Activated gamma-delta T cell treated with anti-CD3 and anti-CD28 coated beads, Interleukin-2, amount 50 U/mL, for 16 hours (primary cell): Measurements from ENCODE around the gene CD2AP.

Experiments used
- DNase-seq: peaks from one replicate; pipeline ENCODE4 v3.0.0-alpha.2; 2020; ENCODE audit warnings: low read depth

The CD2AP gene

DNA sequence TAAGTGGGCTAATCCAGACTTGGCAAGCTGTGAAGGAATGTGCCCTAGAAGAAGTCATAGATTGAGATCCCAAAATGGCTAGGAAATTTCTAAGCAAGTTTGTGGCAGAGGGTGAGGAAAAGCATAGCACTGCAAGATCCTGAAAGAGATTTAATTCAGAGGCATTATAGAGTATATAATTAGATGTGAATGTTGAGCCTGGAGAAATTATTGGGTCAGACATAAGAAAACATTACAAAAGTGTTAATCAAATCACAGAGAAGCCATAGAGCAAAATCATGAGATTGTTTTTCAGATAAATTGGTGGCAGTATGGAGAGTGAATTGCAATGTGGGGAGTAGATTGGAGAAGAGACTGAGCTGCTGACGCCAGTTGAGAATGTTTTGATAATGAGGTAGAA is 90.0 kb downstream of the CD2AP start:
- no peak for DNase-seq

- DNase-seq: no peak
These were observed 93.9 kb downstream of the CD2AP start for GRCh38 chr6:47571488-47571887.

- DNase-seq: no peak
These were observed 95.5 kb downstream of the CD2AP start for GRCh38 chr6:47573109-47573508.

DNA sequence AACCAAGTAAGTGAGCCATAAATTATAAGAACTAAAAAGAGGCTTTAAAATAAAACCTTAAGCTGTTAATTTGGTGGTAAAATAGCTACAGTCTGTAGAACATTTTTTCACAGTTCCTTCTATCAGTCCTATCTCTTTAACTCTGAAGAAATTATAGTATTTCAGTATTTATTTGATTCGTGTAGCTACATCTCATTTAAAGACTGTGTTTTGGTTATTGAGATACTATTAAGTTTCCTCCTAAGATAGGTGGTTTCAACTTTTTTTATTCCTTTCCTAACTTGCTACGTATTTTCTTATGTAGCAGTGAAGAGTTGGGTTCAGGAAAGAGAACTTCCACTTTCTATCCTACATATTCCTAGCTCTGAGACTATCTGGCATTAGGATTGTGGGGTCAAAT is 97.2 kb downstream of the CD2AP start:
- DNase-seq: no peak

- no peak for DNase-seq
These were observed 101.5 kb downstream of the CD2AP start for GRCh38 chr6:47579040-47579439.

DNA sequence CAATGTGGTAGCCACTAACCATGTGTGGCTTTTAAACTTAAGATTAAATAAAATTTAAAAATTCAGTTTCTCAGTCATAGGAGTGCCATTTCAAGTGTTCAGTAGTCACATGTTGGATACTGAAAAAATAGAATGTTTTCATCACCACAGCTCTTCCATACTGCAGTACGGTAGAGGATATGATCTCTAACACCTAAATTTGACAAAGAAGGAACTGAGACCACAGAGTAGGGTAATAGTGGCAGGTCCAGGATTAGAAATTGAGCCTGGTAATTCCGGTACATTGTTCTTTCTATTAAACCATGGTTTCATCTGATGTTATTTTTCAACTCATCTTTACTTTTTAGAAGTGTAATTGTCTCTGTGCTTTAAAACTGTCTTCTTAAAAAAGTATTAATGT is 104.0 kb downstream of the CD2AP start:
- no peak for DNase-seq

GRCh38 chr6:47587493-47587892 is 109.9 kb downstream of the CD2AP start:
- no peak for DNase-seq

- DNase-seq: no peak
These were observed 114.7 kb downstream of the CD2AP start for GRCh38 chr6:47592131-47592840.

DNA sequence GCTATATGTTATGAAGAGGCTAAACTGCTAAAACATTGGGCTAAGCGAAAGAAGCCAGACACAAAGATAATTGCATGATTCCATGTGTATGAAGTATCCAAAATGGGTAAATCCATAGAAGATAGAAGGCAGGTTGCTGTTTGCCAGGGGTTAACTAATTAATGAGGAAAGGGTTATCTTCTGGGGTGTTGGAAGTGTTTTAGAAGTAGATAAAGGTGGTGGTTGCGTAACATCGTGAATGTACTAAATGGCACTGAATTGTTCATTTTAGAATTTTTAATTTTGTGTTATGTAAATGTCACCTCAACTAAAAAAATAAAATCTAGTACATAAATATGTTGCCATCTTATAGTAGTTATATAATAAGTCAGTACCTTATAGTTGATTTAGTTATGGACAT is 116.4 kb downstream of the CD2AP start:
- no peak for DNase-seq

GRCh38 chr6:47595785-47596184 is 118.2 kb downstream of the CD2AP start:
- DNase-seq: no peak

DNA sequence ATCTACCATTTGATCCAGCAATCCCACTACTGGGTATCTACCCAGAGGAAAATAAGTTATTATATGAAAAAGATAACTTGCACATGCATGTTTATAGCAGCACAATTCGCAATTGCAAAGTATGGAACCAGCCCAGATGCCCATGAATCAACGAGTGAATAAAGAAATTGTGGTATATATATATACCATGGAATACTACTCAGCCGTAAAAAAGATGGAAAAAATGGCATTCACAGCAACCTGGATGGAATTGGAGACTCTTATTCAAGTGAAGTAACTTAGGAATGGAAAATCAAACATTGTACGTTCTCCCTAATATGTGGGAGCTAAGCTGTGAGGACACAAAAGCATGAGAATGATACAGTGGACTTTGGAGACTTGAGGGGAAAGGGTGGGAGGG is 120.8 kb downstream of the CD2AP start:
- DNase-seq: no peak

DNA sequence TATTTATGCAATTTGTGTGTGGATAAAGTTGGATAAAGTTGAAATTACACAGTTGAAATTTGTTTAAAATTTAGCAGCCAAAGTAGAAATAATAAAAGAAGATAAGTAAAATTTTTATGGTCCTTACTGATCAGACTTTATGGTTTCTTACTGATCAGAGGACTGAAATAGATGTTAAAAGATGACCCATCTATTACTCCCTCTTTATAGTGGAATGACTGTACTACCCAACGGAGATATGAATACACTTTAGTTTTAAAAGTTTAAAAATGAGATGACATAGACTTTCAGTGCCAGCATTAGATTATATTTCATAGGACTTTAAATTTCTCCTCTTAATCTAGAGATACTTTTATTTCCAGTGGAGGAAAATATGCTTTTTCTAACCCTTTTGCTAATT is 121.9 kb downstream of the CD2AP start:
- DNase-seq: no peak

- no peak for DNase-seq
These were observed 125.6 kb downstream of the CD2AP start for GRCh38 chr6:47603227-47603626.

GRCh38 chr6:47603995-47604394 is 126.4 kb downstream of the CD2AP start:
- no peak for DNase-seq

- DNase-seq: no peak
These were observed 144.4 kb downstream of the CD2AP start for GRCh38 chr6:47621838-47622449.

DNA sequence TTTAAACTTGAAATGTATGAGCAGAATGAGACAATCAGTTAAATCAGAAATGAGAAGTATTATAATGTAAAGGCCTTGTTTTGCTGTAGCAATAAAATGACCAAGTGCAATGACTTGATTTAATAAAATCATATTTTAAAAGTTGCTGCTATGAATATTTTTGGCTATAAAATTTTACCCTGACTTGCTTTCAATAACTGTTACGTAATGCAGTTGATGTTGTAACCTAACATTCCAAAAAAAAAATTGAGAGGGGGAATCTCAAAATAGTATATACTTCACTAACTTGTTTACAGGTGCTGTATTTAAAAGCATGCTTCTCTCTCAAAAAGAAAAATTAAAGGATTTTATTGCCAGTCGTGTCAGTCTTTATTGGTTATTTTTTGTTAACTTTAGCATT is 149.2 kb downstream of the CD2AP start:
- DNase-seq: no peak

GRCh38 chr6:47628448-47629272 is 151.1 kb downstream of the CD2AP start:
- no peak for DNase-seq

DNA sequence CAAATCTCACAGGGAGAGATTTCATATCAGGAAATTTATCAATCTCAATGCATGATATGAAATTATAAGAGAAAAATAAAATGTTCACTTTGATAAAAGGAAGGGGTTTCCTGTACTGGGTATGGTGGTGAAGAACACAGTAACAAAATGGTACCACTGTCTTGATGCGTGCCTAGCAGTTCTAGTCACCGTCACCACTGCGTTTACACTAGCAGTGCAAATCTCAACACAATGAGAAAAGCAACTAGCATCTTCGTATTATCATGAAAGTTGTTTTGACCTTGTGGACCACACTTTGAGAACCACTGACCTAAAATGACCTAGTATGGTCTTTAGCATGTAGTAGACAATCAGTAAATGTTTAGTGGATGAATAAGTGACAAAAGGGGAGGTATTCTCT is 152.4 kb downstream of the CD2AP start:
- DNase-seq: no peak

GRCh38 chr6:47630587-47630986 is 153.0 kb downstream of the CD2AP start:
- no peak for DNase-seq

GRCh38 chr6:47631269-47631772 is 153.7 kb downstream of the CD2AP start:
- DNase-seq: no peak

GRCh38 chr6:47631797-47632196 is 154.2 kb downstream of the CD2AP start:
- no peak for DNase-seq

GRCh38 chr6:47633141-47633540 is 155.6 kb downstream of the CD2AP start:
- DNase-seq: no peak
